HG02759 (cell line): Measurements from ENCODE around the gene OPCML.

Experiments
- ATAC-seq: cut with Tn5 transposase; IDR thresholded peaks from one replicate; pipeline ENCODE4 v1.9.1; 2021; ENCODE audit warnings: mild to moderate bottlenecking, moderate library complexity; ENCODE audit not compliant: unreplicated experiment

OPCML gene

GRCh38 chr11:132650969-132651720 lies 881.2 kb downstream of the OPCML start:
- no peak for ATAC-seq

GRCh38 chr11:132649277-132649676 lies 883.0 kb downstream of the OPCML start:
- no peak for ATAC-seq

GRCh38 chr11:132648851-132649250 lies 883.5 kb downstream of the OPCML start:
- ATAC-seq = no peak

- no peak for ATAC-seq
Observed at GRCh38 chr11:132646890-132647289, 885.4 kb downstream of the OPCML start.

- no peak for ATAC-seq
Observed at GRCh38 chr11:132644520-132645239, 887.6 kb downstream of the OPCML start.

- ATAC-seq = no peak
Observed at GRCh38 chr11:132643239-132643638, 889.1 kb downstream of the OPCML start.

- ATAC-seq = no peak
Observed at GRCh38 chr11:132640952-132641351, 891.3 kb downstream of the OPCML start.

GRCh38 chr11:132639986-132640385 lies 892.3 kb downstream of the OPCML start:
- ATAC-seq = no peak

- no peak for ATAC-seq
Observed at GRCh38 chr11:132639403-132639802, 892.9 kb downstream of the OPCML start.

GRCh38 chr11:132638423-132638822 lies 893.9 kb downstream of the OPCML start:
- ATAC-seq = no peak

- ATAC-seq = no peak
Observed at GRCh38 chr11:132636523-132636922, 895.8 kb downstream of the OPCML start.

- no peak for ATAC-seq
Observed at GRCh38 chr11:132632641-132633124, 899.6 kb downstream of the OPCML start.

- no peak for ATAC-seq
Observed at GRCh38 chr11:132631989-132632388, 900.3 kb downstream of the OPCML start.

- no peak for ATAC-seq
Observed at GRCh38 chr11:132627981-132628380, 904.3 kb downstream of the OPCML start.

GRCh38 chr11:132626446-132626845 lies 905.9 kb downstream of the OPCML start:
- ATAC-seq = no peak

GRCh38 chr11:132623511-132623910 lies 908.8 kb downstream of the OPCML start:
- ATAC-seq = no peak

GRCh38 chr11:132621976-132622580 lies 910.2 kb downstream of the OPCML start:
- no peak for ATAC-seq

- ATAC-seq = no peak
Observed at GRCh38 chr11:132620423-132620822, 911.9 kb downstream of the OPCML start.

GRCh38 chr11:132610791-132611190 lies 921.5 kb downstream of the OPCML start:
- ATAC-seq = no peak

- no peak for ATAC-seq
Observed at GRCh38 chr11:132610216-132610615, 922.1 kb downstream of the OPCML start.

- no peak for ATAC-seq
Observed at GRCh38 chr11:132607575-132607974, 924.7 kb downstream of the OPCML start.
